GM06990 (cell line): ENCODE measurements around the gene MRAP.

ENCODE experiments used
- DNase-seq: peaks from one replicate; pipeline ENCODE4 v3.0.0-alpha.2; 2011; ENCODE audit not compliant: insufficient read length; ENCODE audit errors: extremely low read depth
- H3K27me3 ChIP-seq: replicated peaks from 2 replicates; pipeline ENCODE4 v1.6.0; 2011; ENCODE audit warnings: low read length; ENCODE audit not compliant: control insufficient read depth, insufficient read depth
- H3K36me3 ChIP-seq: 2 replicates; pipeline ENCODE4 v1.5.1; 2011; ENCODE audit warnings: low read length; ENCODE audit not compliant: control insufficient read depth, insufficient read depth
- H3K4me3 ChIP-seq: replicated peaks from 2 replicates; pipeline ENCODE4 v1.5.1; 2011; ENCODE audit warnings: low read depth, mild to moderate bottlenecking, control low read depth, low read length
- CTCF ChIP-seq: IDR thresholded peaks from 2 replicates; pipeline ENCODE4 v1.5.1; 2011; ENCODE audit warnings: low read length, control low read depth, mild to moderate bottlenecking, inconsistent platforms; ENCODE audit not compliant: insufficient read depth, poor library complexity, severe bottlenecking

MRAP gene

GRCh38 chr21:32347351-32347750 lies 48.7 kb downstream of the MRAP start:
- DNase-seq = no peak
- Histone ChIP-seq H3K4me3 (no peak overlapping the region), H3K36me3 (peaks cover 55% of the 10 kb centered on the region)

GRCh38 chr21:32347977-32348376 lies 49.3 kb downstream of the MRAP start:
- H3K4me3 ChIP-seq = no peak overlapping the region
- H3K36me3 ChIP-seq = peaks cover 61% of the 10 kb centered on the region
- TF ChIP-seq CTCF = no peak
- no peak for DNase-seq
- H3K27me3 ChIP-seq = no peaks in the 10 kb centered on the region

More at GRCh38 chr21:32347351-32347750, 48.7 kb downstream of the MRAP start:
- H3K27me3 ChIP-seq = no peaks in the 10 kb centered on the region
- no peak for TF ChIP-seq CTCF

GRCh38 chr21:32348604-32349332 lies 50.1 kb downstream of the MRAP start:
- no peak for TF ChIP-seq CTCF
- Histone ChIP-seq H3K36me3 (peaks cover 60% of the 10 kb centered on the region), H3K4me3 (no peak overlapping the region), H3K27me3 (no peaks in the 10 kb centered on the region)
- DNase-seq = no peak

GRCh38 chr21:32349333-32349944 lies 50.8 kb downstream of the MRAP start:
- peaks cover 63% of the 10 kb centered on the region for H3K36me3 ChIP-seq
- DNase-seq = no peak
- no peak overlapping the region for H3K4me3 ChIP-seq
- no peaks in the 10 kb centered on the region for H3K27me3 ChIP-seq
- no peak for TF ChIP-seq CTCF

- DNase-seq = no peak
- Histone ChIP-seq H3K4me3 (no peak overlapping the region), H3K27me3 (no peaks in the 10 kb centered on the region), H3K36me3 (peaks cover 59% of the 10 kb centered on the region)
- TF ChIP-seq CTCF = no peak
These were observed 51.7 kb downstream of the MRAP start for GRCh38 chr21:32350211-32350980.
